Ovary (tissue), 3 donors: ENCODE measurements around the gene GP5.

ENCODE experiments used
- POLR2A ChIP-seq: fragments of 450-650 bp; IDR thresholded peaks from one replicate; pipeline ENCODE4 v1.6.1; 2017; ENCODE audit warnings: antibody characterized with exemption, mild to moderate bottlenecking, moderate library complexity
- TF ChIP-seq, protein P1 (sequence below), 3 donors: fragments of 450-650 bp in 2 of 3; fragments of 200-600 bp in 1 of 3; IDR thresholded peaks; one replicate each; pipeline versions ENCODE4 v1.5.1 to v1.8.0; 2016 to 2022; ENCODE audit warnings: antibody characterized with exemption in 3 of 3, mild to moderate bottlenecking in 1 of 3
- donor health status: DM: no; HTN: no; CAD: no.

DNA sequence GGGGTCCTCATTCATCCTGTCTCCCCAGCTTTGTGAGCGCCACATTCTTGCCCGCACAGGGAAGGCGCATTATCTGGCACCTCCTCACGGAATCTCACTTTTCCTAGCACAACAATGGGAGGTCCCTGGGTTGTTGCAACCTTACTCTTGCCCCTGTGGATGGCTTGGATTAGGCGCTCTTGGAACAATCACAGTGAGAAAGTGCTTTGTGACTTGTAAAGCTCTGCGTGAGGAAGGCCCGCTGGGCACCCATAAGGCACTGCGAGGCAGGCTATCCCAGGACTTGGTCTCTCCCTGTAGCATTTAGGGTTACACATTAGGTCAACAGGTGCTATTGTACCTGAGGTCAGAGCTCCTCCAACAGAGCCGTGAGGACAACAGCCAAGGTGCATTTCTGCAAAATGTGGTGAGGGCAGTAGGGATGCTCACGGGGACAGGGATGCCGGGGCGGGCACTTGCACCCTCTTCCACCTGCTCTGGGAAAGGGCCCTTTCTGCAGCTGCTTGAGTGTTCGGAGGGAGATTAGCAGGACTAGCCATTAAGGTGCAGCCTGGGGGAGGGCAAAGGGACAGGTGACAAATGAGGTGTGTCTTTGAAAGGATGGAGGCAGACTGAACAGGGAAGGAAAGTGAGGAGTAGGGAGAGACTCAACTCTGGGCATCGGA lies 15.7 kb downstream of the GP5 start:
- TF ChIP-seq, protein P1, sequence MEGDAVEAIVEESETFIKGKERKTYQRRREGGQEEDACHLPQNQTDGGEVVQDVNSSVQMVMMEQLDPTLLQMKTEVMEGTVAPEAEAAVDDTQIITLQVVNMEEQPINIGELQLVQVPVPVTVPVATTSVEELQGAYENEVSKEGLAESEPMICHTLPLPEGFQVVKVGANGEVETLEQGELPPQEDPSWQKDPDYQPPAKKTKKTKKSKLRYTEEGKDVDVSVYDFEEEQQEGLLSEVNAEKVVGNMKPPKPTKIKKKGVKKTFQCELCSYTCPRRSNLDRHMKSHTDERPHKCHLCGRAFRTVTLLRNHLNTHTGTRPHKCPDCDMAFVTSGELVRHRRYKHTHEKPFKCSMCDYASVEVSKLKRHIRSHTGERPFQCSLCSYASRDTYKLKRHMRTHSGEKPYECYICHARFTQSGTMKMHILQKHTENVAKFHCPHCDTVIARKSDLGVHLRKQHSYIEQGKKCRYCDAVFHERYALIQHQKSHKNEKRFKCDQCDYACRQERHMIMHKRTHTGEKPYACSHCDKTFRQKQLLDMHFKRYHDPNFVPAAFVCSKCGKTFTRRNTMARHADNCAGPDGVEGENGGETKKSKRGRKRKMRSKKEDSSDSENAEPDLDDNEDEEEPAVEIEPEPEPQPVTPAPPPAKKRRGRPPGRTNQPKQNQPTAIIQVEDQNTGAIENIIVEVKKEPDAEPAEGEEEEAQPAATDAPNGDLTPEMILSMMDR (IDR thresholded peaks at IDR 0.05), result no peak
- TF ChIP-seq POLR2A, result no peak
